ENCODE data around the gene NUCB1.

NUCB1 gene

GRCh38 chr19:48928164-48929025 lies 28.3 kb downstream of the NUCB1 start:
- H3K9me3 Mint-ChIP-seq (ENCODE audit: low read depth) = no peaks in the 10 kb centered on the region
- no peaks in the 10 kb centered on the region for H3K36me3 Mint-ChIP-seq
- no peaks in the 10 kb centered on the region for H3K27me3 Mint-ChIP-seq
- peaks cover 8% of the 10 kb centered on the region for H3K4me1 Mint-ChIP-seq (ENCODE audit: low read depth)
- no peak overlapping the region for H3K4me3 Mint-ChIP-seq
- H3K27ac Mint-ChIP-seq = no peak overlapping the region

GRCh38 chr19:48933382-48933932 lies 33.3 kb downstream of the NUCB1 start, which contains the start of gene DHDH:
DHDH (plus strand) TSS chr19:48933699; CDS start chr19:48933722, 23 bp downstream.
- peak within 1 kb of the TSS; percentile 7 for H3K27ac Mint-ChIP-seq
- no peaks in the 10 kb centered on the region for H3K9me3 Mint-ChIP-seq (ENCODE audit: low read depth)
- no peaks in the 10 kb centered on the region for H3K36me3 Mint-ChIP-seq
- no peaks in the 10 kb centered on the region for H3K27me3 Mint-ChIP-seq
- peaks cover 13% of the 10 kb centered on the region for H3K4me1 Mint-ChIP-seq (ENCODE audit: low read depth)
- peak within 1 kb of the TSS; percentile 87 for H3K4me3 Mint-ChIP-seq

GRCh38 chr19:48934837-48935236 lies 34.7 kb downstream of the NUCB1 start:
- Mint-ChIP-seq H3K36me3 (peaks cover 3% of the 10 kb centered on the region), H3K4me1 (ENCODE audit: low read depth) (peaks cover 13% of the 10 kb centered on the region), H3K4me3 (no peak overlapping the region), H3K9me3 (ENCODE audit: low read depth) (no peaks in the 10 kb centered on the region), H3K27me3 (no peaks in the 10 kb centered on the region), H3K27ac (no peak overlapping the region)

DNA sequence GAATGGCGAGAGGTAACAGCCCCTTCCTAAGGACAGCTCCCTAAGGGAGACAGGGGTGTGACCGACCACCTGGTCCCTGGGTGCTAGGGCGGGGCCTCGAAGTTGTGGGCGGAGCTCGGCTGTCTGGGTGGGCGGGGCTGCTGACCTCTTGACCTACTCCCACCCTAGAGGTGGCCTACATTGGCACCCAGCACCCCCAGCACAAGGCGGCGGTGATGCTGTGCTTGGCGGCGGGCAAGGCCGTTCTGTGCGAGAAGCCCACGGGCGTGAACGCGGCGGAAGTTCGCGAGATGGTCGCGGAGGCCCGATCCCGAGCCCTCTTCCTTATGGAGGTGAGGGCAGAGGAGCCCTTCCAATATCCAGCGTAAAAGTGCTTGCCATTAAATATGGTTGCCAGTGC lies 35.8 kb downstream of the NUCB1 start:
- H3K27me3 Mint-ChIP-seq = no peaks in the 10 kb centered on the region

GRCh38 chr19:48938256-48938655 lies 38.1 kb downstream of the NUCB1 start:
- no peaks in the 10 kb centered on the region for H3K9me3 Mint-ChIP-seq (ENCODE audit: low read depth)
- peaks cover 11% of the 10 kb centered on the region for H3K4me1 Mint-ChIP-seq (ENCODE audit: low read depth)
- H3K4me3 Mint-ChIP-seq = no peak overlapping the region
- no peak overlapping the region for H3K27ac Mint-ChIP-seq
- no peaks in the 10 kb centered on the region for H3K27me3 Mint-ChIP-seq
- H3K36me3 Mint-ChIP-seq = peaks cover 10% of the 10 kb centered on the region

More for the DNA sequence above, 35.8 kb downstream of the NUCB1 start:
- H3K36me3 Mint-ChIP-seq = peaks cover 4% of the 10 kb centered on the region
- no peaks in the 10 kb centered on the region for H3K9me3 Mint-ChIP-seq (ENCODE audit: low read depth)
- H3K4me1 Mint-ChIP-seq (ENCODE audit: low read depth) = peaks cover 13% of the 10 kb centered on the region
- no peak overlapping the region for H3K27ac Mint-ChIP-seq
- H3K4me3 Mint-ChIP-seq = no peak overlapping the region

DNA sequence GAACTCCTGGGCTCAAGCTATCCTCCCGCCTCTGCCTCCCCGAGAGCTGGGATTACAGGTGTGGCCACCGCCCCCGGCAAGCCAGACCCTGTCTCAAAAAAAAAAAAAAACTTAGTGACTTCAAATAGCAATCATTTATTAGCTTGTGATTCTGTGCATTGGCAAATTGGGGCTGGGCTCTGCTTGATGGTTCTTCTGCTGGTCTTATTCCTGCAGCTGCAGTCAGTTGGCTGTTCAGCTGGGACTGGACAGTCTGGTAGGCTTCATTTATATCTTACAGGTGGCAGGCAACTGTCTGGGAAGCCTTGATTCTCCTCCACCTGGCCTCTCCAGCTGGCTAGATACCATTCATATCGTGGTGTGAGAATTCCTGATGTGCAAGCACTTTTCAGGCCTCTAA lies 40.8 kb downstream of the NUCB1 start:
- H3K36me3 Mint-ChIP-seq = peaks cover 10% of the 10 kb centered on the region
- H3K9me3 Mint-ChIP-seq (ENCODE audit: low read depth) = no peaks in the 10 kb centered on the region
- H3K4me3 Mint-ChIP-seq = no peak overlapping the region
- H3K27me3 Mint-ChIP-seq = no peaks in the 10 kb centered on the region
- H3K4me1 Mint-ChIP-seq (ENCODE audit: low read depth) = no peaks in the 10 kb centered on the region
- no peak overlapping the region for H3K27ac Mint-ChIP-seq

- H3K36me3 Mint-ChIP-seq = peaks cover 10% of the 10 kb centered on the region
- H3K9me3 Mint-ChIP-seq (ENCODE audit: low read depth) = no peaks in the 10 kb centered on the region
- no peaks in the 10 kb centered on the region for H3K4me1 Mint-ChIP-seq (ENCODE audit: low read depth)
- H3K27ac Mint-ChIP-seq = no peak overlapping the region
- no peaks in the 10 kb centered on the region for H3K27me3 Mint-ChIP-seq
- no peak overlapping the region for H3K4me3 Mint-ChIP-seq
Observed at GRCh38 chr19:48943081-48943480, 43.0 kb downstream of the NUCB1 start.

GRCh38 chr19:48945415-48945814 lies 45.3 kb downstream of the NUCB1 start:
- Mint-ChIP-seq H3K9me3 (ENCODE audit: low read depth) (no peaks in the 10 kb centered on the region), H3K27ac (no peak overlapping the region), H3K4me3 (no peak overlapping the region), H3K27me3 (no peaks in the 10 kb centered on the region), H3K4me1 (ENCODE audit: low read depth) (no peaks in the 10 kb centered on the region), H3K36me3 (peaks cover 7% of the 10 kb centered on the region)

GRCh38 chr19:48945817-48946216 lies 45.7 kb downstream of the NUCB1 start:
- H3K27ac Mint-ChIP-seq = no peak overlapping the region
- H3K4me3 Mint-ChIP-seq = no peak overlapping the region
- no peaks in the 10 kb centered on the region for H3K9me3 Mint-ChIP-seq (ENCODE audit: low read depth)
- H3K4me1 Mint-ChIP-seq (ENCODE audit: low read depth) = no peaks in the 10 kb centered on the region
- no peaks in the 10 kb centered on the region for H3K27me3 Mint-ChIP-seq
- peaks cover 6% of the 10 kb centered on the region for H3K36me3 Mint-ChIP-seq

- no peaks in the 10 kb centered on the region for H3K4me1 Mint-ChIP-seq (ENCODE audit: low read depth)
- H3K27me3 Mint-ChIP-seq = no peaks in the 10 kb centered on the region
- H3K27ac Mint-ChIP-seq = no peak overlapping the region
- H3K9me3 Mint-ChIP-seq (ENCODE audit: low read depth) = no peaks in the 10 kb centered on the region
- H3K4me3 Mint-ChIP-seq = no peak overlapping the region
- no peaks in the 10 kb centered on the region for H3K36me3 Mint-ChIP-seq
Observed at GRCh38 chr19:48946463-48947257, 46.5 kb downstream of the NUCB1 start.

DNA sequence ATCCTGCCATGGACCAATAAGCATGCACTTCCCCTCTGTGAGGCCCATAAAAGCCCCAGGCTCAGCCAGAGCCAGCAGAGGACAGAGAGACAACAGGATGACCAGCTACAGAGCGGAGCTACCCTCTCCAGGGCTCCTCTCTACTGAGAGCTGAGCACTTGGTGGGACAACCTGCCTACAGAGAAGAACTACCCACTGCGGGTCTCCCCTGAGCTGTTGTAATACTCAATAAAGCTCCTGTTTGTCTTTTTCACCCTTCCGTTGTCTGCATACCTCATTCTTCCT lies 47.1 kb downstream of the NUCB1 start:
- no peaks in the 10 kb centered on the region for H3K4me1 Mint-ChIP-seq (ENCODE audit: low read depth)
- no peaks in the 10 kb centered on the region for H3K36me3 Mint-ChIP-seq
- H3K4me3 Mint-ChIP-seq = no peak overlapping the region
- H3K27me3 Mint-ChIP-seq = no peaks in the 10 kb centered on the region
- H3K27ac Mint-ChIP-seq = no peak overlapping the region
- H3K9me3 Mint-ChIP-seq (ENCODE audit: low read depth) = no peaks in the 10 kb centered on the region

GRCh38 chr19:48950159-48950558 lies 50.0 kb downstream of the NUCB1 start:
- Mint-ChIP-seq H3K4me1 (ENCODE audit: low read depth) (peaks cover 3% of the 10 kb centered on the region), H3K27me3 (no peaks in the 10 kb centered on the region), H3K36me3 (no peaks in the 10 kb centered on the region), H3K9me3 (ENCODE audit: low read depth) (no peaks in the 10 kb centered on the region), H3K4me3 (no peak overlapping the region), H3K27ac (no peak overlapping the region)

GRCh38 chr19:48950830-48951519 lies 50.9 kb downstream of the NUCB1 start:
- H3K36me3 Mint-ChIP-seq = no peaks in the 10 kb centered on the region
- H3K4me3 Mint-ChIP-seq = no peak overlapping the region
- no peaks in the 10 kb centered on the region for H3K9me3 Mint-ChIP-seq (ENCODE audit: low read depth)
- H3K27ac Mint-ChIP-seq = no peak overlapping the region
- H3K27me3 Mint-ChIP-seq = no peaks in the 10 kb centered on the region
- peaks cover 10% of the 10 kb centered on the region for H3K4me1 Mint-ChIP-seq (ENCODE audit: low read depth)

DNA sequence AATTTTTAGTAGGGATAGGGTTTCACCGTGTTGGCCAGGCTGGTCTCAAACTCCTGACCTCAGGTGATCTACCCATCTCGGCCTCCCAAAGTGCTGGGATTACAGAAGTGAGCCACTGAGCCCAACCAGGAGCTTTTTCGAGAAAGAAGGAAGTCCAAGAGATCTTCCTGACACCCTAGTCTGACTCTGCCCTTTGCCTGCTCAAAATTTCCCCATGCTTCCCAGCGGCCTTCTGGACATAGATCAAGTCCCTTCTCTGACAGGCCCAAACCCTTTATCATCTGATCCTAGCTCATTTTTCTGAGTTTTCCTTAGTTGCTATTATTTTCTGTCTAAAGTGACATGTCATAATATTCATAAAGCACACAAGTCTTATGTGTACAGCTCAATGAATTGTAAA lies 53.0 kb downstream of the NUCB1 start:
- peaks cover 3% of the 10 kb centered on the region for H3K36me3 Mint-ChIP-seq
- no peaks in the 10 kb centered on the region for H3K27me3 Mint-ChIP-seq
- no peak overlapping the region for H3K27ac Mint-ChIP-seq
- H3K4me3 Mint-ChIP-seq = peak overlapping the region; percentile 5
- H3K4me1 Mint-ChIP-seq (ENCODE audit: low read depth) = peaks cover 24% of the 10 kb centered on the region
- no peaks in the 10 kb centered on the region for H3K9me3 Mint-ChIP-seq (ENCODE audit: low read depth)
